ENCODE measurements around the gene GPX8.

DNA sequence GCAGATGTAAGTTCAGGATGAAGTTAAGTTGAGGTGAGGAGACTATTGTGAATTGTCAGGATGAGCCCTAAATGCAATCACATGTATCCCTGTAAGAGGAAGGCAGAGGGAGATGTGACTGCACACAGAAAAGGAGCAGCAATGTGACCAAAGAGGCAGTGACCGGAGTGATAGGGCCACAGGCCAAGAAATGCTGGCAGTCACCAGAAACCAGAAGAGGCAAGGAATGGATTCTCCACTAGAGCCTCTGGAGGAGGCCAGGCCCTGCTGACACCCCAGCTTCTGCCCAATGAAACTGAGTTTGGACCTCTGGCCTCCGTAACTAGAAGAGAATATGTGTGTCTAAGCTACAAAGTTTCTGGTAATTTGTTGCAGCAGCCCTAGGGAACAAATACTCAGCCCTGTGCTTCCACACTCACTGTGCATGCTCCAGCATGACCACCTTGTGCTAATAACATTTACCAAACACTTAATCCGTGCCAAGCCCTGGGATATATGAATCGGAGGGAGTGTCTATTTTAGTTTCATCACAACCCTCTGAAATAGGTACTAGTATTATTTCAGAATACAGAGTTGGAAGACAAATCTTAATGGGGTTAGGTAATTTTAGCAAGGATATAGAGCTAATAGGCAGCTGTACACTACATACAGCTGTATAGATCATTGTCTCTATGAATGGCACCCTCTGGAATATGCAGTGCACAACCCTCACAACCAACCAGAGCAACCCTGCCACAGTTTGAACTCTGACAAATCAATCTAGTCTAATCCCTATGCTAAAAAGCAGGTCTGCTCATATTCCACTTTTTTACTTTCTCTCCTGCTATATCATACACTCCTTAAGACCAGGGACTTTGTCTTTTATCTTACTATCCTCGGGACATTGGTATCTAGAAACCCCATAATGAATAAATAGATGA is 7.8 kb upstream of the GPX8 start:
- no peak for TF ChIP-seq POLR2A (IDR thresholded peaks at IDR 0.05)
- TF ChIP-seq, protein P1, sequence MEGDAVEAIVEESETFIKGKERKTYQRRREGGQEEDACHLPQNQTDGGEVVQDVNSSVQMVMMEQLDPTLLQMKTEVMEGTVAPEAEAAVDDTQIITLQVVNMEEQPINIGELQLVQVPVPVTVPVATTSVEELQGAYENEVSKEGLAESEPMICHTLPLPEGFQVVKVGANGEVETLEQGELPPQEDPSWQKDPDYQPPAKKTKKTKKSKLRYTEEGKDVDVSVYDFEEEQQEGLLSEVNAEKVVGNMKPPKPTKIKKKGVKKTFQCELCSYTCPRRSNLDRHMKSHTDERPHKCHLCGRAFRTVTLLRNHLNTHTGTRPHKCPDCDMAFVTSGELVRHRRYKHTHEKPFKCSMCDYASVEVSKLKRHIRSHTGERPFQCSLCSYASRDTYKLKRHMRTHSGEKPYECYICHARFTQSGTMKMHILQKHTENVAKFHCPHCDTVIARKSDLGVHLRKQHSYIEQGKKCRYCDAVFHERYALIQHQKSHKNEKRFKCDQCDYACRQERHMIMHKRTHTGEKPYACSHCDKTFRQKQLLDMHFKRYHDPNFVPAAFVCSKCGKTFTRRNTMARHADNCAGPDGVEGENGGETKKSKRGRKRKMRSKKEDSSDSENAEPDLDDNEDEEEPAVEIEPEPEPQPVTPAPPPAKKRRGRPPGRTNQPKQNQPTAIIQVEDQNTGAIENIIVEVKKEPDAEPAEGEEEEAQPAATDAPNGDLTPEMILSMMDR (IDR thresholded peaks at IDR 0.05): no peak
- no peak for TF ChIP-seq POLR2AphosphoS5 (IDR thresholded peaks at IDR 0.05)
- TF ChIP-seq EP300 (IDR thresholded peaks at IDR 0.05): no peak
